Measurements from ENCODE around the gene ACP2.
"Not testable (repeated sequence)": the region's sequence is repeated elsewhere in the genome, so short reads cannot be mapped to it uniquely, and the experiment has no call there.

Gene ACP2

GRCh38 chr11:47192111-47192510, 56.5 kb downstream of the ACP2 start:
- no peak for DNase-seq

DNA sequence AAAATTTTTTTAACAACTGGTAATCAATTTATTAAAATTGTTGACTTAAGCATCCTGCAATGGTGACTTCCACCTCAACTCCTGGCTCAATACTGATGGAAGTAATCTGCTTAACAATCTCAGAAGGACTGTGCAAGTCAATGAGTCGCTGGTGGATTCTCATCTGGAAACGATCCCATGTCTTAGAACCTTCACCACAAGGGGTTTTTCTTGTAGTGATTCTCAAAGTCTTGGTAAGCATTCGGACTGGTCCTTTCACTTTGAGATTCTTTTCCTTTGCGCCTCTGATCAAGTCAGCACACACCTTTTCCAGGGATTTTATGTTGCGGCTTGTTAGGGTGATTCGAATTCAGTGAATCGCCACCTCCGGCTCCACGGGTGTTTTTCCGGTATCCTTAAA, 57.5 kb downstream of the ACP2 start:
- not testable (repeated sequence) for DNase-seq
